Keratinocyte (primary cell): Measurements from ENCODE around the gene CRTC3. TPM values are rescaled to one million over a fixed set of nuclear protein-coding genes. Genes with fewer than 3 reads are reported as not detected.
"Not testable (repeated sequence)": the region's sequence is repeated elsewhere in the genome, so short reads cannot be mapped to it uniquely, and the experiment has no call there.

Source experiments
- DNase-seq: peaks from one replicate; pipeline ENCODE4 v3.0.0-alpha.2; 2011; ENCODE audit warnings: low read depth, missing footprints, low spot score
- FAIRE-seq: peaks from 2 replicates; lab custom pipeline; 2011; peaks lifted over from hg19 to GRCh38; lab: Jason Lieb, UNC
- H2AFZ ChIP-seq: 2 replicates; pipeline ENCODE4 v1.6.0; 2012; ENCODE audit warnings: low read length, control low read depth, inconsistent platforms; ENCODE audit not compliant: control insufficient read depth
- H3K27ac ChIP-seq: 2 replicates; pipeline ENCODE4 v1.5.1; 2011; ENCODE audit warnings: low read length; ENCODE audit not compliant: control insufficient read depth, insufficient read depth
- H3K27me3 ChIP-seq: 3 replicates; pipeline ENCODE4 v1.6.0; 2011; ENCODE audit warnings: low read length; ENCODE audit not compliant: control insufficient read depth, insufficient read depth; ENCODE audit errors: extremely low read depth
- H3K36me3 ChIP-seq, 2 experiments: 2 replicates in 1 of 2; 3 replicates in 1 of 2; pipeline ENCODE4 v1.5.1; 2011; ENCODE audit warnings: low read length in 2 of 2, mild to moderate bottlenecking in 1 of 2; ENCODE audit not compliant: control insufficient read depth in 2 of 2, insufficient read depth in 2 of 2; ENCODE audit errors: extremely low read depth in 1 of 2
- H3K4me1 ChIP-seq: 3 replicates; pipeline ENCODE4 v1.5.1; 2011; ENCODE audit warnings: low read length; ENCODE audit not compliant: control insufficient read depth, insufficient read depth; ENCODE audit errors: extremely low read depth
- H3K4me2 ChIP-seq: 3 replicates; pipeline ENCODE4 v1.6.0; 2011; ENCODE audit warnings: low read depth, low read length; ENCODE audit not compliant: control insufficient read depth, insufficient read depth; ENCODE audit errors: extremely low read depth
- H3K4me3 ChIP-seq, 3 experiments: fragments of 200-600 bp in 1 of 3; sonication (generic) in 1 of 3; 2 replicates in 2 of 3; 3 replicates in 1 of 3; pipeline ENCODE4 v1.5.1; 2011 to 2016; ENCODE audit warnings: low read length in 3 of 3, mild to moderate bottlenecking in 3 of 3, control low read depth in 2 of 3, inconsistent platforms in 1 of 3, low read depth in 1 of 3, mixed read lengths in 1 of 3, mixed run types in 1 of 3, moderate library complexity in 1 of 3; ENCODE audit not compliant: control insufficient read depth in 2 of 3, insufficient read depth in 2 of 3; ENCODE audit errors: extremely low read depth in 1 of 3
- H3K79me2 ChIP-seq: 2 replicates; pipeline ENCODE4 v1.6.0; 2012; ENCODE audit warnings: low read length; ENCODE audit not compliant: control insufficient read depth, insufficient read depth
- H3K9ac ChIP-seq: 3 replicates; pipeline ENCODE4 v1.6.0; 2011; ENCODE audit warnings: low read length; ENCODE audit not compliant: control insufficient read depth, insufficient read depth; ENCODE audit errors: extremely low read depth
- H3K9me1 ChIP-seq: 3 replicates; pipeline ENCODE4 v1.6.0; 2011; ENCODE audit warnings: low read length; ENCODE audit not compliant: control insufficient read depth, insufficient read depth; ENCODE audit errors: extremely low read depth
- H3K9me3 ChIP-seq: 2 replicates; pipeline ENCODE4 v1.5.1; 2012; ENCODE audit warnings: low read depth, low read length; ENCODE audit not compliant: control insufficient read depth
- H4K20me1 ChIP-seq: 3 replicates; pipeline ENCODE4 v1.6.0; 2011; ENCODE audit warnings: low read length; ENCODE audit not compliant: control insufficient read depth, insufficient read depth; ENCODE audit errors: extremely low read depth
- CTCF ChIP-seq, 3 experiments: IDR thresholded peaks in 1 of 3; conservative IDR thresholded peaks in 1 of 3; optimal IDR thresholded peaks in 1 of 3; 2 replicates in 2 of 3; 3 replicates in 1 of 3; pipeline versions ENCODE3 to v1.5.1; 2011; ENCODE audit warnings: low read length in 3 of 3, mild to moderate bottlenecking in 3 of 3, moderate library complexity in 2 of 3, control low read depth in 1 of 3, inconsistent platforms in 1 of 3; ENCODE audit not compliant: insufficient read depth in 2 of 3; ENCODE audit errors: extremely low read depth in 1 of 3
- EZH2 ChIP-seq: IDR thresholded peaks from one replicate; pipeline ENCODE4 v1.6.1; 2012; ENCODE audit warnings: inconsistent platforms, mild to moderate bottlenecking, low read length, moderate library complexity
- dilution Hi-C: fragments of 300-500 bp; cut with MboI; formaldehyde crosslinking; loops from one replicate; pipeline ENCODE4 v1.7.0; 2020; ENCODE audit warnings: low sequenced_read_pairs; ENCODE audit not compliant: extremely low pct_ligation_motif_present
- polyA plus RNA-seq, 5 experiments: library from polyadenylated mRNA; depleted of rRNA in 3 of 5; stranded (reverse) in 3 of 5; stranded (forward) in 1 of 5; unstranded in 1 of 5; fragments of >200 nt; gene quantifications; 1 replicate in 1 of 5; 2 replicates in 3 of 5; 3 replicates in 1 of 5; pipeline versions ENCODE4 v1.2.1 to v1.2.3, GENCODE V29; 2011 to 2012; ENCODE audit warnings: missing spikeins in 2 of 5, low read depth in 1 of 5, low replicate concordance in 1 of 5

Gene CRTC3
- polyA plus RNA-seq, 1 donor (not counting 4 experiments of a cell fraction or from before 2014, with no cell fraction given): 11.9 TPM

DNA sequence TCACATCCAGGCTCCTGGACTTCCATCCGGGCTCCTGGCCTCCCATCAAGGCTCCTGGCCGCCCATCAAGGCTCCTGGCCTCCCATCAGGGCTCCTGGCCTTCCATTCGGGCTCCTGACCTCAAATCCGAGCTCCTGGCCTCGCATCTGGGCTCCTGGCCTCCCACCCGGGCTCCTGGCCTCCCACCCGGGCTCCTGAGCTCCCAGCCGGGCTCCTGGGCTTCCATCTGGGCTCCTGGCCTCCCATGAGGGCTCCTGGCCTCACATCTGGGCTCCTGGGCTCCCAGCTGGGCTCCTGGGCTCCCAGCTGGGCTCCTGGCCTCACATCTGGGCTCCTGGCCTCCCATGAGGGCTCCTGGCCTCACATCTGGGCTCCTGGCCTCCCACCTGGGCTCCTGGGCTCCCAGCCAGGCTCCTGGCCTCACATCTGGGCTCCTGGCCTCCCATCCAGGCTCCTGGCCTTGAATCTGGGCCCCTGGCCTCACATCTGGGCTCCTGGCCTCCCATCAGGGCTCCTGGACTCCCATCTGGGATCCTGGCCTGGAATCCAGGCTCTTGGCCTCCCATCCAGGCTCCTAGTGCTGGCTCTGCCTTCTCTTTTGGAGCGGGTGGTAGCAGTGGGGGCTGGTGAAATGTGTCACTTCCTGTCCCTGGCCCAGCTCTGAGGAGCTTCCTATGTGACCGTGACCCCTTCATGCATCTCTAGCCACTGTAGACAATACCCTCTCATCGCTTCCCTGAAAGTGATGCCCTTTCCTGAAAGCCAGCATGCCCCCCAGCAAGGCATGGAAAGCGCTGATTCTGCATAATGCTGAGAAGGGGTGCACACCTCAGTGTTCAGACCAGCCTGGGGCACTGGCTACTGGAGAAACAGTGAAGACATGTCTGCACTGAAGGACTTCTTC is 124.8 kb downstream of the CRTC3 start:
- Histone ChIP-seq H4K20me1 (no peaks in the 10 kb centered on the region), H2AFZ (no peak overlapping the region), H3K9me3 (no peaks in the 10 kb centered on the region), H3K79me2 (no peaks in the 10 kb centered on the region), H3K4me1 (no peaks in the 10 kb centered on the region), H3K9ac (no peak overlapping the region), H3K4me3 (no peak overlapping the region), H3K27me3 (no peaks in the 10 kb centered on the region), H3K4me2 (no peak overlapping the region), H3K9me1 (no peaks in the 10 kb centered on the region), H3K27ac (no peak overlapping the region), H3K36me3 (no peaks in the 10 kb centered on the region)
- dilution Hi-C loops: no loop called here
- FAIRE-seq (no peak), DNase-seq (no peak)
- TF ChIP-seq CTCF (optimal IDR thresholded peaks at IDR 0.05 in 1 of 3, IDR thresholded peaks at IDR 0.05 in 1 of 3, conservative IDR thresholded peaks at IDR 0.05 in 1 of 3; ENCODE audit: extremely low read depth in 1 of 3, insufficient read depth in 2 of 3, low read length in 3 of 3): no peak
- TF ChIP-seq EZH2: no peak

- H2AFZ ChIP-seq, H3K4me2 ChIP-seq, H3K27ac ChIP-seq, H3K9me3 ChIP-seq, H4K20me1 ChIP-seq, H3K79me2 ChIP-seq, H3K9ac ChIP-seq, H3K36me3 ChIP-seq, FAIRE-seq, H3K27me3 ChIP-seq, DNase-seq, H3K4me3 ChIP-seq, H3K9me1 ChIP-seq, dilution Hi-C loops: not testable (repeated sequence)
- H3K4me1 ChIP-seq: peaks cover 11% of the 10 kb centered on the region
These were observed 127.9 kb downstream of the CRTC3 start for GRCh38 chr15:90657520-90658172.
